Progenitor cell of endocrine pancreas (in vitro differentiated cells): ENCODE data around the gene BOD1L2. TPM values are rescaled to one million over a fixed set of nuclear protein-coding genes. Genes with fewer than 3 reads are reported as not detected.

Experiments
- DNase-seq: peaks from one replicate; pipeline ENCODE4 v3.0.0; 2021; ENCODE audit warnings: low spot score; ENCODE audit not compliant: unreplicated experiment
- H3K27ac Mint-ChIP-seq: 2 replicates; pipeline ENCODE4 v1.8.0; 2021; ENCODE audit warnings: mild to moderate bottlenecking, moderate library complexity, mixed read lengths
- H3K27me3 Mint-ChIP-seq: 2 replicates; pipeline ENCODE4 v1.8.0; 2021; ENCODE audit warnings: mixed read lengths
- H3K36me3 Mint-ChIP-seq: 2 replicates; pipeline ENCODE4 v1.8.0; 2022; ENCODE audit warnings: mixed read lengths; ENCODE audit not compliant: insufficient read depth
- H3K4me1 Mint-ChIP-seq: 2 replicates; pipeline ENCODE4 v1.8.0; 2021; ENCODE audit warnings: low read depth, mixed read lengths
- H3K4me3 Mint-ChIP-seq: 2 replicates; pipeline ENCODE4 v1.8.0; 2021; ENCODE audit warnings: low read depth, mild to moderate bottlenecking, moderate library complexity, mixed read lengths
- H3K9me3 Mint-ChIP-seq: 2 replicates; pipeline ENCODE4 v1.8.0; 2021; ENCODE audit warnings: low read depth, mixed read lengths
- CTCF ChIP-seq: fragments of 200-600 bp; sonication (generic); IDR thresholded peaks from one replicate; pipeline ENCODE4 v1.5.0; 2021; ENCODE audit warnings: antibody characterized with exemption, mild to moderate bottlenecking; ENCODE audit not compliant: unreplicated experiment
- total RNA-seq: library from RNA; stranded (reverse); gene quantifications from 2 replicates; pipeline ENCODE4 v1.2.1, GENCODE V29; 2021

Gene BOD1L2
- total RNA-seq, 1 donor from 2014 or later: not detected

GRCh38 chr18:57116598-57117132, 30.2 kb upstream of the BOD1L2 start:
- TF ChIP-seq CTCF: no peak
- no peak overlapping the region for H3K4me3 Mint-ChIP-seq
- no peak overlapping the region for H3K27ac Mint-ChIP-seq
- peaks cover 12% of the 10 kb centered on the region for H3K4me1 Mint-ChIP-seq
- no peaks in the 10 kb centered on the region for H3K9me3 Mint-ChIP-seq
- H3K27me3 Mint-ChIP-seq: no peaks in the 10 kb centered on the region
- no peak for DNase-seq
- no peaks in the 10 kb centered on the region for H3K36me3 Mint-ChIP-seq

GRCh38 chr18:57121542-57122112, 25.3 kb upstream of the BOD1L2 start:
- H3K36me3 Mint-ChIP-seq: no peaks in the 10 kb centered on the region
- H3K27me3 Mint-ChIP-seq: no peaks in the 10 kb centered on the region
- peak overlapping the region; percentile 69 for H3K27ac Mint-ChIP-seq
- no peaks in the 10 kb centered on the region for H3K9me3 Mint-ChIP-seq
- peak; percentile 57 for TF ChIP-seq CTCF
- H3K4me3 Mint-ChIP-seq: peak overlapping the region; percentile 57
- DNase-seq: peak; percentile 31
- peaks cover 18% of the 10 kb centered on the region for H3K4me1 Mint-ChIP-seq

GRCh38 chr18:57122936-57123510, 23.9 kb upstream of the BOD1L2 start:
- no peak for DNase-seq
- no peak overlapping the region for H3K27ac Mint-ChIP-seq

GRCh38 chr18:57125627-57126026, 21.3 kb upstream of the BOD1L2 start:
- Mint-ChIP-seq H3K9me3 (no peaks in the 10 kb centered on the region), H3K4me3 (no peak overlapping the region), H3K36me3 (no peaks in the 10 kb centered on the region), H3K27me3 (no peaks in the 10 kb centered on the region), H3K27ac (no peak overlapping the region), H3K4me1 (peaks cover 29% of the 10 kb centered on the region)
- TF ChIP-seq CTCF: no peak
- DNase-seq: no peak

More at GRCh38 chr18:57122936-57123510, 23.9 kb upstream of the BOD1L2 start:
- H3K9me3 Mint-ChIP-seq: no peaks in the 10 kb centered on the region
- peaks cover 17% of the 10 kb centered on the region for H3K4me1 Mint-ChIP-seq
- no peaks in the 10 kb centered on the region for H3K36me3 Mint-ChIP-seq
- H3K27me3 Mint-ChIP-seq: no peaks in the 10 kb centered on the region
- no peak overlapping the region for H3K4me3 Mint-ChIP-seq
- no peak for TF ChIP-seq CTCF

GRCh38 chr18:57128220-57128932, 18.5 kb upstream of the BOD1L2 start:
- Mint-ChIP-seq H3K27me3 (no peaks in the 10 kb centered on the region), H3K27ac (no peak overlapping the region), H3K4me1 (peaks cover 16% of the 10 kb centered on the region), H3K9me3 (no peaks in the 10 kb centered on the region), H3K4me3 (no peak overlapping the region), H3K36me3 (no peaks in the 10 kb centered on the region)
- DNase-seq: no peak
- no peak for TF ChIP-seq CTCF
